ENCODE results near the gene RFC2. TPM values are rescaled to one million over a fixed set of nuclear protein-coding genes. Genes with fewer than 3 reads are reported as not detected.

Gene RFC2
- total RNA-seq, 1 donor = 11.3 TPM

DNA sequence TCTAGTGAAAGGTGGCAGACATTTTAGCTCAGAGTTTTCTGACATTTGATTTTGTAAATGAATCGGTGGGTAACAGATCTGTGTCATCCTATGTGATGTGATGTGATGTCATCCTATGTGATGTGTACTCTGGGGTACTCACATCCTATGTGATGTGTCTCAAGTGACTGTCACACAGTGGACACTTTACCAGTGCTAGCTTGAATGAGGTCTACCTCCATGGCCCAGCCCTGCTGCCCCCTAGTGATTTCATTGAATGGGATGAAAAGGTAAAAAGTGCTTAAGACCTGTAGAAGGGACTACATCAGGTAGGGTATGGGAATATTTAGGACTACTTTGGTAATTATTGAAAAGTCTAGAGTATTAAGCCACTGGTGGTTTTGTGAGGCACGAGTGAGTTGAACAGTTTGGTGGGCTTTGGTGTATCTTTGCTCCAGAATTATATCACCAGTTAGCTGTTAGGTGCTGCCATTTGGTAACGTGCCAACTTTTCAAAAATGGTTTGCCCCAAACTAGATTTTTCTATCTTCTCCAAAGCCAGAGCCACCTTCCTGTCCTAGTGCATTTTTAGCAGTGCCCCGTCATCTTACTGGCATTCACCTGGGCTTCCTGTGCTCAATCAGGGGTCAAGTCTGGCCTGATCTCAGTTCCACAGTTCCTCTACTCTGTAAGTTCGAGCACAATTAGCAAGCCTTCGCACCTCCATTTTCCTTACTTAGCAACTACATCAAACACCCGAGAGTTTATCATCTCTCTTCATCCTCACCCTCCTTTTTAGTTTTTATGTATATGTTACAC lies 70.3 kb downstream of the RFC2 start:
- no peak overlapping the region for H3K4me3 ChIP-seq (ENCODE audit: low read length)
- peaks cover 75% of the 10 kb centered on the region for H3K4me1 ChIP-seq (ENCODE audit: insufficient read depth, low read length)
- H3K27me3 ChIP-seq (ENCODE audit: insufficient read depth, low read length) = no peaks in the 10 kb centered on the region
- no peaks in the 10 kb centered on the region for H3K9me3 ChIP-seq (ENCODE audit: low read depth, low read length)

DNA sequence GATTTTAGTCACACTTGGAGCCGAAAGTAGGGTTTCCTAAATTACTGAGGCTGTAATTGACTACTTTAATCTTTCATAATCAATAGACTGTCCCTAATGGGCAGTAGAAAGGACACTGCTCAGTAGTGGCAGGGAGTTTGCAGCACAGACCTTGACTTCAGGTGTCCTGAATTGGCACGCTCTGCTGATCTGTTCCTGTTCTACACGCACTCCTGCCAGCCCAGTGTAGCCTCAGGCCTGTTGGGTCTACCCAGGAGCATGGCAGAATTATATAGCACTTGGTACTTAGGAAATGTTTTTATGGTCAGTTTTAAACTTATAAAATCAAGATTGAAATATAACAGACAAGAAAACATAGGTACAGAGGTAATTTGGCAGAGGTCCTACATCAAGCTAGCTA lies 71.1 kb downstream of the RFC2 start:
- Histone ChIP-seq H3K4me3 (ENCODE audit: low read length) (no peak overlapping the region), H3K4me1 (ENCODE audit: insufficient read depth, low read length) (peaks cover 82% of the 10 kb centered on the region), H3K27me3 (ENCODE audit: insufficient read depth, low read length) (no peaks in the 10 kb centered on the region), H3K9me3 (ENCODE audit: low read depth, low read length) (no peaks in the 10 kb centered on the region)

DNA sequence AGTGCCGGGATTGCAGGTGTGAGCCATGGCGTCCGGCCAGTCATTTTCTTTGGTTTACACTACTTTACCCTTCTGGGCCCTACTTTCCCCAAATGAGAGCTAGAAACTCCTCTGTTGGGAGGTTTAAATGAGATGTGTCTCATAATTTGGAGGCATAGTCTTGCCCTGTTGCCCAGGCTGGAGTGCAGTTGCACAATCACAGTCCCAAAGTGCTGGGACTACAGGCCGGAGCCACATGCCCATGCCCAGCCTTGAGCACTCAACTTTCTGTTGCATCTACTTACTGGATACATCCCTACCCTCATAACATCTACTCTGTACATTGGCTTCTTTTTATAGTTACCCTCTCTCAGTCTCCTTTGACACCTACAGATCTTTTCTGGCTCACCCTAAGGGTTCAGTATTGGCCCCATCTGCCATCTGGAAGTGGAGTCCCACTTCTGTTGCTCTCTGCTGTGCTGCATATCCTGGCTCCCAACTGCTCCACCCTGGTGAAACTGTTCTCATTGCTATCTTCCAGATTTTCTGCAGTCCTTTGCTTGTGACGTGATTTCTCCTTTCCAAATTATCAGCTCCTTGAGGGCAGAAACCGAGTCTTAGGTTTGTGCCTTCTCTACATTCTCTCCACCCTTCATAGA lies 71.6 kb downstream of the RFC2 start:
- no peak overlapping the region for H3K4me3 ChIP-seq (ENCODE audit: low read length)
- no peaks in the 10 kb centered on the region for H3K27me3 ChIP-seq (ENCODE audit: insufficient read depth, low read length)
- H3K4me1 ChIP-seq (ENCODE audit: insufficient read depth, low read length) = peaks cover 87% of the 10 kb centered on the region
- no peaks in the 10 kb centered on the region for H3K9me3 ChIP-seq (ENCODE audit: low read depth, low read length)

GRCh38 chr7:74181821-74182220 lies 72.4 kb downstream of the RFC2 start:
- Histone ChIP-seq H3K9me3 (ENCODE audit: low read depth, low read length) (no peaks in the 10 kb centered on the region), H3K4me3 (ENCODE audit: low read length) (no peak overlapping the region), H3K4me1 (ENCODE audit: insufficient read depth, low read length) (peaks cover 91% of the 10 kb centered on the region), H3K27me3 (ENCODE audit: insufficient read depth, low read length) (no peaks in the 10 kb centered on the region)

Other genes with a start within 250 kb of the RFC2 start
- gene ELN, start 226.2 kb downstream of the RFC2 start, total RNA-seq = not detected
- 15.2 TPM for gene LIMK1, start 170.6 kb downstream of the RFC2 start, total RNA-seq
- 288 TPM for gene EIF4H, start 80.0 kb downstream of the RFC2 start, total RNA-seq
- 32.5 TPM for gene LAT2, start 44.4 kb downstream of the RFC2 start, total RNA-seq
- gene CLIP2, start 35.0 kb upstream of the RFC2 start, total RNA-seq = 11.9 TPM
- 0.21 TPM for gene GTF2IRD1, start 199.5 kb upstream of the RFC2 start, total RNA-seq

Measured in mononuclear cell (primary cell).